Trophoblast cell (in vitro differentiated cells and primary cell): ENCODE results near the gene EDC4.

ENCODE experiments used
- DNase-seq, 2 donors: peaks; one replicate each; pipeline ENCODE4 v3.0.0-alpha.2; 2016
- H2AFZ ChIP-seq: 2 replicates; pipeline ENCODE4 v1.6.1; 2013; ENCODE audit warnings: low read length, moderate library complexity, mild to moderate bottlenecking; ENCODE audit not compliant: insufficient read depth, poor library complexity
- H2AK5ac ChIP-seq: 2 replicates; pipeline ENCODE4 v1.6.1; 2013; ENCODE audit warnings: mild to moderate bottlenecking, low read length
- H2BK120ac ChIP-seq: 2 replicates; pipeline ENCODE4 v1.6.1; 2013; ENCODE audit warnings: low read length, mild to moderate bottlenecking, moderate library complexity; ENCODE audit not compliant: insufficient read depth, poor library complexity
- H2BK12ac ChIP-seq: 2 replicates; pipeline ENCODE4 v1.6.1; 2013; ENCODE audit warnings: mild to moderate bottlenecking, low read length, moderate library complexity
- H2BK5ac ChIP-seq: 2 replicates; pipeline ENCODE4 v1.6.1; 2013; ENCODE audit warnings: low read length, low read depth, moderate library complexity, mild to moderate bottlenecking; ENCODE audit not compliant: poor library complexity
- H3K14ac ChIP-seq: 2 replicates; pipeline ENCODE4 v1.6.1; 2013; ENCODE audit warnings: mild to moderate bottlenecking, low read length
- H3K18ac ChIP-seq: 2 replicates; pipeline ENCODE4 v1.6.1; 2013; ENCODE audit warnings: mild to moderate bottlenecking, low read length
- H3K23ac ChIP-seq: 2 replicates; pipeline ENCODE4 v1.6.1; 2013; ENCODE audit warnings: low read length
- H3K27ac ChIP-seq: 2 replicates; pipeline ENCODE4 v1.5.1; 2013; ENCODE audit warnings: low read depth, mild to moderate bottlenecking, inconsistent platforms, low read length, moderate library complexity
- H3K27me3 ChIP-seq: 2 replicates; pipeline ENCODE4 v1.6.1; 2013; ENCODE audit warnings: inconsistent platforms, mild to moderate bottlenecking, low read length, moderate library complexity; ENCODE audit not compliant: insufficient read depth
- H3K36me3 ChIP-seq, 2 experiments: 1 replicate in 1 of 2; 2 replicates in 1 of 2; pipeline ENCODE4 v1.6.1; 2013; ENCODE audit warnings: low read length in 2 of 2, mild to moderate bottlenecking in 2 of 2, moderate library complexity in 1 of 2; ENCODE audit not compliant: insufficient read depth in 2 of 2, control insufficient read depth in 1 of 2
- H3K4ac ChIP-seq: 2 replicates; pipeline ENCODE4 v1.6.1; 2013; ENCODE audit warnings: low read depth, mild to moderate bottlenecking, low read length, moderate library complexity
- H3K4me1 ChIP-seq, 2 experiments: 1 replicate in 1 of 2; 2 replicates in 1 of 2; pipeline ENCODE4 v1.6.1; 2013; ENCODE audit warnings: low read length in 2 of 2, mild to moderate bottlenecking in 2 of 2, moderate library complexity in 1 of 2; ENCODE audit not compliant: insufficient read depth in 2 of 2, control insufficient read depth in 1 of 2
- H3K4me2 ChIP-seq: 2 replicates; pipeline ENCODE4 v1.6.1; 2013; ENCODE audit warnings: inconsistent platforms, mild to moderate bottlenecking, low read length, moderate library complexity
- H3K4me3 ChIP-seq: 2 replicates; pipeline ENCODE4 v1.5.1; 2013; ENCODE audit warnings: mild to moderate bottlenecking, low read depth, low read length, inconsistent platforms
- H3K79me1 ChIP-seq: one replicate; pipeline ENCODE4 v1.6.1; 2013; ENCODE audit warnings: low read length
- H3K79me2 ChIP-seq: 2 replicates; pipeline ENCODE4 v1.6.1; 2013; ENCODE audit warnings: low read length, mild to moderate bottlenecking; ENCODE audit not compliant: control insufficient read depth, insufficient read depth, poor library complexity
- H3K9ac ChIP-seq: 2 replicates; pipeline ENCODE4 v1.6.1; 2013; ENCODE audit warnings: mild to moderate bottlenecking, low read length
- H3K9me3 ChIP-seq: 2 replicates; pipeline ENCODE4 v1.6.1; 2013; ENCODE audit warnings: low read depth, mild to moderate bottlenecking, control low read depth, inconsistent platforms, low read length; ENCODE audit not compliant: insufficient read depth
- H4K12ac ChIP-seq: 2 replicates; pipeline ENCODE4 v1.6.1; 2013; ENCODE audit warnings: low read depth, mild to moderate bottlenecking, low read length, moderate library complexity
- H4K8ac ChIP-seq: 2 replicates; pipeline ENCODE4 v1.6.1; 2013; ENCODE audit warnings: low read depth, mild to moderate bottlenecking, low read length, moderate library complexity
- H4K91ac ChIP-seq: one replicate; pipeline ENCODE4 v1.6.1; 2013; ENCODE audit warnings: low read depth, mild to moderate bottlenecking, low read length, moderate library complexity
- WGBS: extraction: QIAGEN DNeasy Blood & Tissue Kit; methylation state at CpG from one replicate; pipeline ENCODE4 v1.1.7; 2013; ENCODE audit warnings: missing lambda C conversion rate; ENCODE audit not compliant: insufficient read length, insufficient coverage; ENCODE audit errors: extremely low coverage; 5-methylcytosine and 5-hydroxymethylcytosine counted together

EDC4 gene

GRCh38 chr16:67901734-67902133, 28.9 kb downstream of the EDC4 start:
- Histone ChIP-seq H3K9ac (no peak overlapping the region), H3K79me1 (no peaks in the 10 kb centered on the region), H3K36me3 (peaks cover 3 to 7% of the 10 kb centered on the region in 2 experiments), H3K9me3 (no peaks in the 10 kb centered on the region), H3K79me2 (no peaks in the 10 kb centered on the region), H4K91ac (no peak overlapping the region), H4K8ac (no peak overlapping the region), H3K4me3 (no peak overlapping the region), H2BK12ac (no peak overlapping the region), H3K4me1 (no peaks in the 10 kb centered on the region), H3K27ac (no peak overlapping the region), H3K14ac (no peak overlapping the region), H2BK5ac (no peak overlapping the region), H3K18ac (no peak overlapping the region), H3K27me3 (no peaks in the 10 kb centered on the region), H3K4ac (peak overlapping the region; percentile 33), H2AK5ac (no peak overlapping the region), H3K4me2 (no peak overlapping the region), H2AFZ (no peak overlapping the region), H4K12ac (no peak overlapping the region), H3K23ac (no peak overlapping the region), H2BK120ac (no peak overlapping the region)
- WGBS = no CpG with 5 or more reads among the region's 5 CpGs
- no peak for DNase-seq

GRCh38 chr16:67902831-67903230, 30.0 kb downstream of the EDC4 start:
- H3K4me1 ChIP-seq = no peaks in the 10 kb centered on the region
- no peak overlapping the region for H2BK5ac ChIP-seq
- H3K9ac ChIP-seq = no peak overlapping the region
- H3K27ac ChIP-seq = no peak overlapping the region
- no peaks in the 10 kb centered on the region for H3K79me2 ChIP-seq
- no peak overlapping the region for H3K4me3 ChIP-seq
- H3K36me3 ChIP-seq = peaks cover 3 to 7% of the 10 kb centered on the region in 2 experiments
- H3K18ac ChIP-seq = no peak overlapping the region
- no CpG with 5 or more reads among the region's 4 CpGs for WGBS
- H3K27me3 ChIP-seq = no peaks in the 10 kb centered on the region
- H2AFZ ChIP-seq = no peak overlapping the region
- no peak overlapping the region for H2BK120ac ChIP-seq
- no peak overlapping the region for H2BK12ac ChIP-seq
- H4K8ac ChIP-seq = no peak overlapping the region
- no peak overlapping the region for H2AK5ac ChIP-seq
- no peak overlapping the region for H3K4ac ChIP-seq
- no peak overlapping the region for H3K4me2 ChIP-seq
- H3K9me3 ChIP-seq = no peaks in the 10 kb centered on the region
- H3K14ac ChIP-seq = no peak overlapping the region
- H3K23ac ChIP-seq = no peak overlapping the region
- no peak overlapping the region for H4K91ac ChIP-seq
- H3K79me1 ChIP-seq = no peaks in the 10 kb centered on the region
- DNase-seq = no peak
- H4K12ac ChIP-seq = no peak overlapping the region

DNA sequence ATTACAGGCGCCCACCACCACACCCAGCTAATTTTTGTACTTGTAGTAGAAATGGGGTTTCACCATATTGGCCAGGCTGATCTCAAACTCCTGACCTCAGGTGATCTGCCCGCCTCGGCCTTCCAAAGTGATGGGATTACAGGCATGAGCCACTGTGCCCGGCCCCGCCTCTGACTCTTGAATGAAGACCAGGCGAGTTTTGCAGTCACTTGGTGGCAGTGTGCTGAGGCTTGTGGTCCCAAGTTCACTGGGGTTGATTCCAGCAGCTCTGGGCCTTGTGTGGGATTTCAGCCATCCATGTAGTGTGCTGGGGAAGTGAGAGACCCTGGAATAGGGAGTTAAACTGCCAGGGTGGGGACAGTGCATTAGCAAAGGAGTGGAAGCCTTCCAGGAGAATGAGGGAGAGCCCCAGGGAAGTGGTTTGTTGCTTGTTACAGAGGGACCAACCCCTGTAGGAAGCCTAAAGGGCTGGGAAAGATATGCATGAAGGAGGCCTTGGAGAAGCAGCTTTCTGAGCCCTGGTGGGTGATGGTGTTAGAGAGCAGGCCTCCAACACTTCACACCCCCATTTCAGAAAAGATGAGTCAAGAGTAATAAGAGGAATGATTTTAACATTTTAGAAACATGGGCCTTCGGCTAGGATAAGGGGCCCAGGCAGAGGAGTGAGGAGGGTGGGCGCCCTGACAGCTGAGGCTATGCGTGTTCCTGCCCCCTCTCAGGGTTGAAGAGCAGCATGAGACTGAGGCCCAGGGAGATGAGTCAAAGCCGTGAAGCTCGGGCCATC, 34.7 kb downstream of the EDC4 start:
- Histone ChIP-seq H3K4me2 (no peak overlapping the region), H2BK12ac (no peak overlapping the region)
- WGBS = no CpG with 5 or more reads among the region's 11 CpGs

GRCh38 chr16:67909056-67909742, 36.3 kb downstream of the EDC4 start:
- DNase-seq = no peak
- no peak overlapping the region for H2BK5ac ChIP-seq
- H3K79me2 ChIP-seq = no peaks in the 10 kb centered on the region
- H3K27ac ChIP-seq = no peak overlapping the region
- H3K18ac ChIP-seq = no peak overlapping the region
- no peak overlapping the region for H3K4me2 ChIP-seq
- H2AK5ac ChIP-seq = no peak overlapping the region
- no peak overlapping the region for H2BK120ac ChIP-seq
- H4K8ac ChIP-seq = no peak overlapping the region
- H3K27me3 ChIP-seq = no peaks in the 10 kb centered on the region
- H3K79me1 ChIP-seq = no peaks in the 10 kb centered on the region
- no peak overlapping the region for H3K14ac ChIP-seq
- WGBS = no CpG with 5 or more reads among the region's 36 CpGs
- peaks cover 2% of the 10 kb centered on the region for H3K9me3 ChIP-seq
- H4K12ac ChIP-seq = no peak overlapping the region
- no peaks in the 10 kb centered on the region for H3K4me1 ChIP-seq
- H4K91ac ChIP-seq = no peak overlapping the region
- peaks cover 20% of the 10 kb centered on the region in 2 experiments for H3K36me3 ChIP-seq
- H3K4me3 ChIP-seq = no peak overlapping the region
- H3K4ac ChIP-seq = no peak overlapping the region
- no peak overlapping the region for H3K9ac ChIP-seq
- H2BK12ac ChIP-seq = no peak overlapping the region
- H3K23ac ChIP-seq = no peak overlapping the region
- H2AFZ ChIP-seq = no peak overlapping the region

More for the DNA sequence above, 34.7 kb downstream of the EDC4 start:
- Histone ChIP-seq H4K8ac (no peak overlapping the region), H3K27me3 (no peaks in the 10 kb centered on the region), H3K4me1 (no peaks in the 10 kb centered on the region), H3K4me3 (no peak overlapping the region), H3K27ac (no peak overlapping the region), H2AK5ac (no peak overlapping the region), H3K18ac (no peak overlapping the region), H3K79me1 (no peaks in the 10 kb centered on the region), H3K23ac (no peak overlapping the region), H2BK120ac (no peak overlapping the region), H3K79me2 (no peaks in the 10 kb centered on the region), H3K14ac (no peak overlapping the region), H2BK5ac (no peak overlapping the region), H4K91ac (no peak overlapping the region), H3K9me3 (peaks cover 2% of the 10 kb centered on the region), H3K36me3 (peaks cover 22 to 23% of the 10 kb centered on the region in 2 experiments), H3K4ac (no peak overlapping the region), H2AFZ (no peak overlapping the region), H4K12ac (no peak overlapping the region), H3K9ac (no peak overlapping the region)
- no peak for DNase-seq
